A549 (cell line): Measurements from ENCODE around the gene NDUFA5. TPM values are rescaled to one million over a fixed set of nuclear protein-coding genes. Genes with fewer than 3 reads are reported as not detected.
"Not testable (repeated sequence)": the region's sequence is repeated elsewhere in the genome, so short reads cannot be mapped to it uniquely, and the experiment has no call there.

ENCODE experiments used
- ATAC-seq, 2 experiments: fragments of 200-7000 bp in 1 of 2; fragments of >200 bp in 1 of 2; cut with Nextera tagmentation in 1 of 2; cut with Tn5 transposase in 1 of 2; 3 replicates each; pipeline versions ENCODE4 v1.8.0 to v1.9.1; 2018 to 2020; ENCODE audit warnings: mild to moderate bottlenecking in 1 of 2, moderate library complexity in 1 of 2
- CTCF ChIA-PET: fragments of 300-600 bp; sonication (Branson Sonifier 250); formaldehyde crosslinking; extraction: SDS; loops from one replicate; lab custom pipeline; 2021; ENCODE audit warnings: antibody characterized with exemption, inconsistent platforms; lab: Yijun Ruan, JAX
- POLR2A ChIA-PET: fragments of 350-600 bp; formaldehyde crosslinking; extraction: SDS; loops from one replicate; lab custom pipeline; 2021; ENCODE audit warnings: antibody characterized with exemption, inconsistent platforms; lab: Yijun Ruan, JAX
- DNase-seq, 2 experiments: peaks; one replicate each; pipeline versions ENCODE4 v3.0.0 to v3.0.0-alpha.2; 2011 to 2016; ENCODE audit warnings: low read depth in 1 of 2, low spot score in 1 of 2
- FAIRE-seq: peaks from 2 replicates; lab custom pipeline; 2011; peaks lifted over from hg19 to GRCh38; lab: Jason Lieb, UNC
- H3K27ac ChIP-seq, 2 experiments: fragments of >200 bp; sonication (Bioruptor Twin); formaldehyde crosslinking; 3 replicates each; pipeline ENCODE4 v1.5.1; 2016 to 2017
- H3K4me1 ChIP-seq: fragments of >200 bp; sonication (Bioruptor Twin); formaldehyde crosslinking; 3 replicates; pipeline ENCODE4 v1.6.1; 2016
- H3K4me2 ChIP-seq: fragments of >200 bp; sonication (Bioruptor Twin); formaldehyde crosslinking; 3 replicates; pipeline ENCODE4 v1.6.1; 2016
- H3K4me3 ChIP-seq: fragments of >200 bp; sonication (Bioruptor Twin); formaldehyde crosslinking; 3 replicates; pipeline ENCODE4 v1.5.1; 2016
- H3K9me3 ChIP-seq: fragments of >200 bp; sonication (Bioruptor Twin); formaldehyde crosslinking; 3 replicates; pipeline ENCODE4 v1.6.1; 2016
- BHLHE40 ChIP-seq: IDR thresholded peaks from 2 replicates; pipeline ENCODE4 v1.6.1; 2012; ENCODE audit warnings: low read depth, low read length, inconsistent platforms
- CBX2 ChIP-seq: fragments of 200-600 bp; sonication (generic); IDR thresholded peaks from 2 replicates; pipeline ENCODE4 v1.6.1; 2016; ENCODE audit warnings: low read depth, mild to moderate bottlenecking, borderline replicate concordance
- EHMT2 ChIP-seq: fragments of 200-600 bp; sonication (generic); IDR thresholded peaks from 2 replicates; pipeline ENCODE4 v1.6.1; 2016; ENCODE audit warnings: antibody characterized with exemption, low read depth, mild to moderate bottlenecking, moderate library complexity
- FOSB ChIP-seq: fragments of 250-450 bp; sonication (Bioruptor Pico); IDR thresholded peaks from 2 replicates; pipeline ENCODE4 v1.5.0; 2020; ENCODE audit warnings: mild to moderate bottlenecking, moderate library complexity
- HDAC2 ChIP-seq: fragments of 200-600 bp; sonication (generic); IDR thresholded peaks from 2 replicates; pipeline ENCODE4 v1.6.1; 2016
- KDM5A ChIP-seq: fragments of 200-600 bp; sonication (generic); IDR thresholded peaks from 2 replicates; pipeline ENCODE4 v1.6.1; 2016; ENCODE audit warnings: antibody characterized with exemption, mild to moderate bottlenecking
- MAZ ChIP-seq: fragments of 150-350 bp; IDR thresholded peaks from 2 replicates; pipeline ENCODE4 v1.6.1; 2014; ENCODE audit warnings: antibody characterized with exemption, low read depth, low read length, borderline replicate concordance
- NFE2L2 ChIP-seq: fragments of 150-350 bp; conservative IDR thresholded peaks from 2 replicates; pipeline ENCODE4 v1.6.1; 2014; ENCODE audit warnings: low read length
- NPAS2 ChIP-seq: fragments of 250-450 bp; sonication (Bioruptor Pico); IDR thresholded peaks from 2 replicates; pipeline ENCODE4 v1.8.0; 2022; ENCODE audit warnings: mild to moderate bottlenecking, moderate library complexity, borderline replicate concordance
- NR3C1 ChIP-seq: fragments of >200 bp; sonication (Bioruptor Twin); formaldehyde crosslinking; IDR thresholded peaks from 3 replicates; pipeline ENCODE4 v1.6.1; 2017
- POLR2AphosphoS2 ChIP-seq: conservative IDR thresholded peaks from 2 replicates; pipeline ENCODE4 v1.6.1; 2012; ENCODE audit warnings: low read length, improper control_type of control experiment, inconsistent platforms
- RNF2 ChIP-seq: fragments of 200-600 bp; sonication (generic); IDR thresholded peaks from 2 replicates; pipeline ENCODE4 v1.6.1; 2016; ENCODE audit warnings: low read depth, mild to moderate bottlenecking, antibody characterized with exemption, moderate library complexity, borderline replicate concordance
- SREBF2 ChIP-seq: fragments of 450-650 bp; IDR thresholded peaks from 2 replicates; pipeline ENCODE4 v1.6.1; 2014; ENCODE audit warnings: mild to moderate bottlenecking, moderate library complexity
- ZNF302 ChIP-seq: fragments of 250-450 bp; sonication (Bioruptor Pico); IDR thresholded peaks from 2 replicates; pipeline ENCODE4 v1.9.0; 2021; ENCODE audit warnings: inconsistent platforms, mild to moderate bottlenecking, moderate library complexity
- WGBS: methylation state at CpG from one replicate; pipeline ENCODE4 v1.1.6; 2017; ENCODE audit errors: missing lambda C conversion rate; 5-methylcytosine and 5-hydroxymethylcytosine counted together
- polyA plus RNA-seq, 4 experiments: library from polyadenylated mRNA; depleted of rRNA in 3 of 4; stranded (reverse); fragments of >200 nt; fragmentation: RNase III in 1 of 4; extraction: RNeasy Plus Mini Kit Qiagen cat#74134 plus additional on column Dnase treatment in 1 of 4; gene quantifications; 2 replicates in 3 of 4; 3 replicates in 1 of 4; pipeline ENCODE4 v1.2.3, GENCODE V29; 2011 to 2017
- TF ChIP-seq, protein P1 (sequence below): fragments of >200 bp; sonication (Bioruptor Twin); formaldehyde crosslinking; IDR thresholded peaks from 2 replicates; pipeline ENCODE4 v1.6.1; 2016
- TF ChIP-seq, protein P2 (sequence below): fragments of 200-600 bp; sonication (generic); IDR thresholded peaks from 2 replicates; pipeline ENCODE4 v1.6.1; 2016; ENCODE audit warnings: antibody characterized with exemption, mild to moderate bottlenecking, moderate library complexity

NDUFA5 gene
- polyA plus RNA-seq, 2 of the 4 experiments (the other 2 are of a cell fraction) = 58.8 to 64.8 TPM

DNA sequence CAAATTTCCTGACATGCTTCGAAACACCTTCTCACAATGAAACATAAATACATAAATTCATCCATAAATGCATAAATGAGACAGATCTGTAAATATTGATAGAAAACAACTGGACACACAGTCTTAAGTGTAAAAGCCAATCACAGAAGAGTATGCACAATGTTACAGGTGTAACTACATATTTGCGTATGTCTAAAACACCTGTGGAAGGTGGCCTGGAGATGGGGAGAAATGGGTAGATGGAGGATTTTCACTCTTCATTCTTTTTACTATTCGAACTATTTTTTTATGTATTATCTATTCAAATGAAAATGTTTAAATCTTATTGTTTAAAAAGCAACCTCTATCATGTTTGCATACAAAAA lies 24.1 kb downstream of the NDUFA5 start:
- POLR2A ChIA-PET = no interaction called here
- H3K4me3 ChIP-seq = no peak overlapping the region; the same call in 2 of the 3 replicates
- ATAC-seq = no peak

DNA sequence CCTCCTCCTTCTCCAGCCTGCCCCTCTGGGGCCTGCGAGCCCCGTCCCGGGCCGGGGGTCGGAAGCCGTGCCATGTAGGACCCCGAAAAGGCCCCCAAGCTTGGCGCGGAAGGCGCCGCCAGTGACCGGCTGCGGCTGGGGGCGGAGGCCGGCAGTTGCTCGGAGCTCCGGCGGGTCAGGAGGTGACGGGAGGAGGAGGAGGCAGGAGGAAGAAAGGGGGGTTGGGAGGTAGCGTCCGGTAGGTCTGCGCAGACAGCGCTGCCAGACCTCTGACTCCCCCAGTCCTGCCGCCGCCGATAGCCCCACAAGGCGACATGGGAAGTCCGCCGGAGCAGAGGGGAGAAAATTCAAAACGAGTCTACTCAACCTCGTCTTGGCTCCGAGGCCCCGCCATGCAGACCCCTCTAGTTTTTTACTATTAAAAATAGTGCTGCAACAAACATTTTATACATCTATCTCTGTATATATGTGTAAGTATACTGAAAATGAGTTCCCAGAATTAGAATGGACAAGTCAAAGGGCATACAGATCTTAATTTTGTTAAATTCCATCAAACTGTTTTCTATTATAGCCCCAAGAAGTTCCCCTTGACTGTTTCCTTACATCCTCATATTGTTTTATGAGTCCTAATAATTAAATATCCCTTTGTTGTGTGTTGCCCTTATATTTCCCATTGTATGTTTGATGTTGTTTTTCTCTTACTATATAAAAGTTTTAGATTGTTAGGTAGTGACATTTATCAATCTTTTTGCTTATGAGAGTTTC lies 24.6 kb downstream of the NDUFA5 start:
- 45% methylated on average over 26 of the region's 33 CpGs for WGBS
- FAIRE-seq, H3K9me3 ChIP-seq, CTCF ChIA-PET, H3K27ac ChIP-seq, H3K4me3 ChIP-seq, H3K4me2 ChIP-seq, POLR2A ChIA-PET: not testable (repeated sequence)
- H3K4me1 ChIP-seq = peaks cover 12% of the 10 kb centered on the region
- peak in 1 of 2 experiments; percentile 18 for DNase-seq
- ATAC-seq = peak; percentile 21 to 72

More for the DNA sequence above, 24.1 kb downstream of the NDUFA5 start:
- TF ChIP-seq MAZ (no peak), BHLHE40 (no peak), POLR2AphosphoS2 (no peak), NFE2L2 (no peak), NR3C1 (no peak), KDM5A (no peak), NPAS2 (no peak), HDAC2 (no peak), EHMT2 (no peak), FOSB (CRISPR knock-in tag) (no peak)
- TF ChIP-seq, protein P1, sequence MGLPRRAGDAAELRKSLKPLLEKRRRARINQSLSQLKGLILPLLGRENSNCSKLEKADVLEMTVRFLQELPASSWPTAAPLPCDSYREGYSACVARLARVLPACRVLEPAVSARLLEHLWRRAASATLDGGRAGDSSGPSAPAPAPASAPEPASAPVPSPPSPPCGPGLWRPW = no peak
- H3K27ac ChIP-seq = no peak overlapping the region
- H3K9me3 ChIP-seq = no peaks in the 10 kb centered on the region
- peak overlapping the region; percentile 93; the same call in 1 of the 3 replicates for H3K4me2 ChIP-seq
- FAIRE-seq = no peak
- 61% methylated on average over 3 of the region's 3 CpGs for WGBS
- peaks cover 17% of the 10 kb centered on the region for H3K4me1 ChIP-seq
- DNase-seq = no peak
- CTCF ChIA-PET = no interaction called here

DNA sequence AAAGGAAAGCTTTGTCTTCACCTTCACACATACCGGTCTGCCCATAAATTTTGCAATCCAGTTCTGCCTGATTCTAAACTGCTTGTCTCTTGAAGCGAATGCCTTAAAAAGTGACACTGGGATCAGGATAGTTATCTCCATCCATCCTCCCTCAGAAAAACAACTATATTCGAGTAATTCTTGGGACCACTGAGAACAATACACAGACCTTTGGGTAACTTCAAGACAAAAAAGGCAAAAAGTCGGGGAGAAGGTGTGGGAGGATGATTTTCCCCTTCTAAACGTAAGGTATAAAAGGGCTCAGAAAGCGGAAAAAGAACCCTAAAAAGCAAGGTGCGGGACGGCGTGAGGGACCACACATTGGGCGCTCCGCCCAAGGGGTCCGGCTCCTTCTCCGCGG lies 25.3 kb downstream of the NDUFA5 start:
- H3K27ac ChIP-seq, POLR2A ChIA-PET, CTCF ChIA-PET, DNase-seq, H3K4me3 ChIP-seq, H3K4me1 ChIP-seq, H3K4me2 ChIP-seq, ATAC-seq, FAIRE-seq, H3K9me3 ChIP-seq: not testable (repeated sequence)
- 56% methylated on average over 5 of the region's 14 CpGs for WGBS

DNA sequence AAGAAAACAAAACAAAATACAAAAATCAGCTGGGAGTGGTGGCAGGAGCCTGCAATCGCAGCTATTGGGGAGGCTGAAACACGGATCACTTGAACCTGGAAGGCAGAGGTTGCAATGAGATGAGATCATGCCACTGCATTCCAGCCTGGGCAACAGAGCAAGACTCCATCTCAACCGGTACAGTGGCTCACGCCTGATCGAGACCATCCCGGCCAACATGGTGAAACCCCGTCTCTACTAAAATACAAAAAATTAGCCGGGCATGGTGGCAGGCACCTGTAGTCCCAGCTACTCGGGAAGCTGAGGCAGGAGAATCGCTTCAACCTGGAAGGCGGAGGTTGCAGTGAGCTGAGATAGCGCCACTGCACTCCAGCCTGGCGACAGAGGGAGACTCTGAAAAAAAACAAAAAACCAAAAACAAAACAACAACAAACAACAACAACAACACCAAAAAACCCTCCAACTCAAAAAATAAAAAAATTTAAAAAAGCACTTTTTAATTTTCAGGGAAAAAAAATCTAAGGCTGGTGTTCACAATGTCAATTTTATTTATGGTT lies 27.5 kb downstream of the NDUFA5 start:
- H3K27ac ChIP-seq, FAIRE-seq, CTCF ChIA-PET: not testable (repeated sequence)

DNA sequence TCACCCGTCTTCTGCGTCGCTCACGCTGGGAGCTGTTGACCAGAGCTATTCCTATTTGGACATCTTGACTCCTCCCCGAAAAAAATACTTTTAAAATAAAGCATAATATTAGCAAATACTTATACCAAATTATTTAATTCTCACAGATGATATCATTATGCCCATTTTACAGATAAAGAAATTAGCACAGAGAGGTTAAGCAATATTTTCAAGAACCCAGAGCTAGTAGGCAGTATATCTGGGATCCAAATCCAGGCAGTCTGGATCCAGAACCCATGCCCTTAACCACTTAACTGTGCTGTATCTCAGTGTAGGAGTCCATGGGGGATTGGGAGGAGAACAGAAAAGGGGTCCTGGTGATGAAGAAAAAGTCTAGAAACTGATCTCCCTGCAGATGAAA lies 29.4 kb downstream of the NDUFA5 start:
- DNase-seq (no peak), FAIRE-seq (no peak), ATAC-seq (no peak)
- Histone ChIP-seq H3K9me3 (no peaks in the 10 kb centered on the region), H3K27ac (no peak overlapping the region), H3K4me1 (no peaks in the 10 kb centered on the region), H3K4me3 (no peak overlapping the region)
- ChIA-PET CTCF (interaction anchor here (1.4 kb wide), 1 partner anchor 34 kb away, joined by 3 read pairs; no protein-coding TSS in a partner anchor), POLR2A (no interaction called here)
- 69% methylated on average over 5 of the region's 5 CpGs for WGBS
- TF ChIP-seq RNF2 (no peak), ZNF302 (CRISPR knock-in tag) (no peak), SREBF2 (no peak), MAZ (no peak), CBX2 (no peak), EHMT2 (no peak)
- TF ChIP-seq, protein P2, sequence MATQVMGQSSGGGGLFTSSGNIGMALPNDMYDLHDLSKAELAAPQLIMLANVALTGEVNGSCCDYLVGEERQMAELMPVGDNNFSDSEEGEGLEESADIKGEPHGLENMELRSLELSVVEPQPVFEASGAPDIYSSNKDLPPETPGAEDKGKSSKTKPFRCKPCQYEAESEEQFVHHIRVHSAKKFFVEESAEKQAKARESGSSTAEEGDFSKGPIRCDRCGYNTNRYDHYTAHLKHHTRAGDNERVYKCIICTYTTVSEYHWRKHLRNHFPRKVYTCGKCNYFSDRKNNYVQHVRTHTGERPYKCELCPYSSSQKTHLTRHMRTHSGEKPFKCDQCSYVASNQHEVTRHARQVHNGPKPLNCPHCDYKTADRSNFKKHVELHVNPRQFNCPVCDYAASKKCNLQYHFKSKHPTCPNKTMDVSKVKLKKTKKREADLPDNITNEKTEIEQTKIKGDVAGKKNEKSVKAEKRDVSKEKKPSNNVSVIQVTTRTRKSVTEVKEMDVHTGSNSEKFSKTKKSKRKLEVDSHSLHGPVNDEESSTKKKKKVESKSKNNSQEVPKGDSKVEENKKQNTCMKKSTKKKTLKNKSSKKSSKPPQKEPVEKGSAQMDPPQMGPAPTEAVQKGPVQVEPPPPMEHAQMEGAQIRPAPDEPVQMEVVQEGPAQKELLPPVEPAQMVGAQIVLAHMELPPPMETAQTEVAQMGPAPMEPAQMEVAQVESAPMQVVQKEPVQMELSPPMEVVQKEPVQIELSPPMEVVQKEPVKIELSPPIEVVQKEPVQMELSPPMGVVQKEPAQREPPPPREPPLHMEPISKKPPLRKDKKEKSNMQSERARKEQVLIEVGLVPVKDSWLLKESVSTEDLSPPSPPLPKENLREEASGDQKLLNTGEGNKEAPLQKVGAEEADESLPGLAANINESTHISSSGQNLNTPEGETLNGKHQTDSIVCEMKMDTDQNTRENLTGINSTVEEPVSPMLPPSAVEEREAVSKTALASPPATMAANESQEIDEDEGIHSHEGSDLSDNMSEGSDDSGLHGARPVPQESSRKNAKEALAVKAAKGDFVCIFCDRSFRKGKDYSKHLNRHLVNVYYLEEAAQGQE = no peak
- TF ChIP-seq, all 56 proteins: peak for 0
- H3K4me2 ChIP-seq = no peak overlapping the region

More for the DNA sequence above, 27.5 kb downstream of the NDUFA5 start:
- ATAC-seq, H3K4me2 ChIP-seq, POLR2A ChIA-PET, H3K4me1 ChIP-seq, H3K4me3 ChIP-seq, H3K9me3 ChIP-seq, DNase-seq: not testable (repeated sequence)
- 70% methylated on average over 13 of the region's 13 CpGs for WGBS

DNA sequence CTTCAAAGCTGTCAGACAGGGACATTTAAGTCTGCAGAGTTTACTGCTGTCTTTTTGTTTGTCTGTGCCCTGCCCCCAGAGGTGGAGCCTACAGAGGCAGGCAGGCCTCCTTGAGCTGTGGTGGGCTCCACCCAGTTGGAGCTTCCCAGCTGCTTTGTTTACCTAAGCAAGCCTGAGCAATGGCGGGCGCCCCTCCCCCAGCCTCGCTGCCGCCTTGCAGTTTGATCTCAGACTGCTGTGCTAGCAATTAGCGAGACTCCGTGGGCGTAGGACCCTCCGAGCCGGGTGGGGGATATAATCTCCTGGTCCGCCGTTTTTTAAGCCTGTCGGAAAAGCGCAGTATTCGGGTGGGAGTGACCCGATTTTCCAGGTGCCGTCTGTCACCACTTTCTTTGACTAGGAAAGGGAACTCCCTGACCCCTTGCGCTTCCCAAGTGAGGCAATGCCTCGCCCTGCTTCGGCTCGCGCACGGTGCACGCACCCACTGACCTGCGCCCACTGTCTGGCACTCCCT lies 29.8 kb downstream of the NDUFA5 start:
- H3K4me2 ChIP-seq, POLR2A ChIA-PET, FAIRE-seq, H3K4me3 ChIP-seq, ATAC-seq, H3K4me1 ChIP-seq, DNase-seq, H3K9me3 ChIP-seq, H3K27ac ChIP-seq: not testable (repeated sequence)
- CTCF ChIA-PET = interaction anchor here (1.4 kb wide), 1 partner anchor 33 kb away, joined by 3 read pairs; no protein-coding TSS in a partner anchor
- 67% methylated on average over 16 of the region's 24 CpGs for WGBS
